Measurements from ENCODE around the gene DDX47.

DNA sequence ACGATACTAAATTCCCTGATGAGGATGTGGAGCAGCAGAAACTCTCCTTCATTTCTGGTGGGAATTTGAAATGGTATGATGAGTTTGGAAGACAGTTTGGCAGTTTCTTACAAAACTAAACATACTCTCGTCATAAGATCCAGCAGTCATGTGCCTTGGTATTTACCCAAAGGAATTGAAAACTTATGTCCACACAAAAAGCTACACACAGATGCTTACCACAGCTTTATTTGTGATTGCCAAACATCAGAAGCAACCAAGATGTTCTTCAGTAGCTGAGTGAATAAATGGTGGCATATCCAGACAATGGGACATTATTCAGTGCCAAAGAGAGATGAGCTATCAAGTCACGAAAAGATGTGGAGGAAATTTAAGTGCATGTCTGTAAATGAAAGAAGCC is 38.4 kb upstream of the DDX47 start:
- TF ChIP-seq, protein P1, sequence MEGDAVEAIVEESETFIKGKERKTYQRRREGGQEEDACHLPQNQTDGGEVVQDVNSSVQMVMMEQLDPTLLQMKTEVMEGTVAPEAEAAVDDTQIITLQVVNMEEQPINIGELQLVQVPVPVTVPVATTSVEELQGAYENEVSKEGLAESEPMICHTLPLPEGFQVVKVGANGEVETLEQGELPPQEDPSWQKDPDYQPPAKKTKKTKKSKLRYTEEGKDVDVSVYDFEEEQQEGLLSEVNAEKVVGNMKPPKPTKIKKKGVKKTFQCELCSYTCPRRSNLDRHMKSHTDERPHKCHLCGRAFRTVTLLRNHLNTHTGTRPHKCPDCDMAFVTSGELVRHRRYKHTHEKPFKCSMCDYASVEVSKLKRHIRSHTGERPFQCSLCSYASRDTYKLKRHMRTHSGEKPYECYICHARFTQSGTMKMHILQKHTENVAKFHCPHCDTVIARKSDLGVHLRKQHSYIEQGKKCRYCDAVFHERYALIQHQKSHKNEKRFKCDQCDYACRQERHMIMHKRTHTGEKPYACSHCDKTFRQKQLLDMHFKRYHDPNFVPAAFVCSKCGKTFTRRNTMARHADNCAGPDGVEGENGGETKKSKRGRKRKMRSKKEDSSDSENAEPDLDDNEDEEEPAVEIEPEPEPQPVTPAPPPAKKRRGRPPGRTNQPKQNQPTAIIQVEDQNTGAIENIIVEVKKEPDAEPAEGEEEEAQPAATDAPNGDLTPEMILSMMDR (IDR thresholded peaks at IDR 0.05; ENCODE audit: low read depth, low read length): no peak
- no peak for TF ChIP-seq EZH2phosphoT487 (IDR thresholded peaks at IDR 0.05; ENCODE audit: low read depth)

All from OCI-LY3 (cell line).